Calu3 (cell line): Measurements from ENCODE around the gene SLC35F2. TPM values are rescaled to one million over a fixed set of nuclear protein-coding genes. Genes with fewer than 3 reads are reported as not detected.

Experiments used
- BruUV-seq: library from RNA; stranded (reverse); fragments of 400-500 nt; replicated peaks from 2 replicates; lab custom pipeline; 2021; lab: Mats Ljungman, UMichigan
- CTCF ChIA-PET: fragments of 300-600 bp; sonication (Branson Sonifier 250); formaldehyde crosslinking; loops from one replicate; lab custom pipeline; 2022; ENCODE audit warnings: antibody characterized with exemption; lab: Charles Lee
- DNase-seq: peaks from one replicate; pipeline ENCODE4 v3.0.0; 2022
- H3K27ac Mint-ChIP-seq: one replicate; pipeline ENCODE4 v1.8.0; 2022; ENCODE audit warnings: mixed read lengths; ENCODE audit not compliant: unreplicated experiment
- H3K27me3 Mint-ChIP-seq: one replicate; pipeline ENCODE4 v1.8.0; 2022; ENCODE audit warnings: mixed read lengths; ENCODE audit not compliant: unreplicated experiment
- H3K36me3 Mint-ChIP-seq: one replicate; pipeline ENCODE4 v1.8.0; 2022; ENCODE audit warnings: mild to moderate bottlenecking, moderate library complexity, mixed read lengths; ENCODE audit not compliant: insufficient read depth, unreplicated experiment
- H3K4me1 Mint-ChIP-seq: one replicate; pipeline ENCODE4 v1.8.0; 2022; ENCODE audit warnings: mild to moderate bottlenecking, low read depth, mixed read lengths; ENCODE audit not compliant: unreplicated experiment
- H3K4me3 Mint-ChIP-seq: one replicate; pipeline ENCODE4 v1.8.0; 2022; ENCODE audit warnings: mild to moderate bottlenecking, low read depth, moderate library complexity, mixed read lengths; ENCODE audit not compliant: unreplicated experiment
- H3K9me3 Mint-ChIP-seq: one replicate; pipeline ENCODE4 v1.8.0; 2022; ENCODE audit warnings: low read depth, mixed read lengths; ENCODE audit not compliant: unreplicated experiment
- intact Hi-C: fragments of 100-400 bp; cut with micrococcal nuclease; formaldehyde crosslinking; loops from one replicate; pipeline ENCODE4 v1.10.0; 2022; ENCODE audit not compliant: unreplicated experiment
- total RNA-seq: library from RNA; stranded (reverse); gene quantifications from 2 replicates; pipeline ENCODE4 v1.2.3, GENCODE V29; 2022
- TF ChIP-seq, protein P1 (sequence below): fragments of 200-600 bp; IDR thresholded peaks from one replicate; pipeline ENCODE4 v1.8.0; 2022; ENCODE audit warnings: antibody characterized with exemption; ENCODE audit not compliant: unreplicated experiment

The SLC35F2 gene
- total RNA-seq, 1 experiment from 2014 or later = 34.5 TPM

DNA sequence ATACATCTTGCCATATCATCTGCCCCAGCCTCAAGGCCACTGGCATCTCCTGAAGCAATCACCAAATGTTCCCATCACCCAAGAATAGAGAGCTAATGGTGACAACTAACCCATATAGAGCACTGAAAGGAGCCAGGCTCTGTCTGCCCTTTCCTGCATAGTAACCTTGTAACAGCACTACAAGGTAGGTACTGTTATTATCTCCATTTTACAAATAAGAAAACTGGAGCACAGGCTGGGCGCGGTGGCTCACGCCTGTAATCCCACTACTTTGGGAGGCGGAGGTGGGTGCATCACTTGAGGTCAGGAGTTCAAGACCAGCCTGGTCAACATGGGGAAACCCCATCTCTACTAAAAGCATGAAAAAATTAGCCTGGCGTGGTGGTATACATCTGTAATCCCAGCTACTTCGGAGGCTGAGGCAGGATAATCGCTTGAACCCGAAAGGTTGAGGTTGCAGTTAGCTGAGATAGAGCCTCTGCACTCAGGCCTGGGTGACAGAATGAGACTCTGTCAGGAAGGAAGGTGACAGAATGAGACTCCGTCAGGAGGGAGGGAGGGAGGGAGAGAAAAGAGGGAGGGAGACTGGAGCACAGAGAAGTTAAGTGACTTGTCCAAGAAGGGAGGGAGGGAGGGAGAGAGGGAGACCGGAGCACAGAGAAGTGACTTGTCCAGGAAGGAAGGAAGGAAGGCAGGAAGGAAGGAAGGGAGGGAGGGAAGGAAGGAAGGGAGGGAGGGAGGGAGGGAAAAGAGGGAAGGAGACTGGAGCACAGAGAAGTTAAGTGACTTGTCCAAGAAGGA is 2.2 kb downstream of the SLC35F2 start:
- no peaks in the 10 kb centered on the region for H3K9me3 Mint-ChIP-seq
- peaks cover 44% of the 10 kb centered on the region for H3K36me3 Mint-ChIP-seq
- peak overlapping the region; percentile 91 for H3K4me3 Mint-ChIP-seq
- DNase-seq = no peak
- CTCF ChIA-PET = no interaction called here
- no peaks in the 10 kb centered on the region for H3K4me1 Mint-ChIP-seq
- TF ChIP-seq, protein P1, sequence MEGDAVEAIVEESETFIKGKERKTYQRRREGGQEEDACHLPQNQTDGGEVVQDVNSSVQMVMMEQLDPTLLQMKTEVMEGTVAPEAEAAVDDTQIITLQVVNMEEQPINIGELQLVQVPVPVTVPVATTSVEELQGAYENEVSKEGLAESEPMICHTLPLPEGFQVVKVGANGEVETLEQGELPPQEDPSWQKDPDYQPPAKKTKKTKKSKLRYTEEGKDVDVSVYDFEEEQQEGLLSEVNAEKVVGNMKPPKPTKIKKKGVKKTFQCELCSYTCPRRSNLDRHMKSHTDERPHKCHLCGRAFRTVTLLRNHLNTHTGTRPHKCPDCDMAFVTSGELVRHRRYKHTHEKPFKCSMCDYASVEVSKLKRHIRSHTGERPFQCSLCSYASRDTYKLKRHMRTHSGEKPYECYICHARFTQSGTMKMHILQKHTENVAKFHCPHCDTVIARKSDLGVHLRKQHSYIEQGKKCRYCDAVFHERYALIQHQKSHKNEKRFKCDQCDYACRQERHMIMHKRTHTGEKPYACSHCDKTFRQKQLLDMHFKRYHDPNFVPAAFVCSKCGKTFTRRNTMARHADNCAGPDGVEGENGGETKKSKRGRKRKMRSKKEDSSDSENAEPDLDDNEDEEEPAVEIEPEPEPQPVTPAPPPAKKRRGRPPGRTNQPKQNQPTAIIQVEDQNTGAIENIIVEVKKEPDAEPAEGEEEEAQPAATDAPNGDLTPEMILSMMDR = no peak
- H3K27me3 Mint-ChIP-seq = no peaks in the 10 kb centered on the region
- intact Hi-C loops = loop anchor here (5.0 kb wide), 1 partner anchor 54 kb away; no protein-coding TSS in a partner anchor
- H3K27ac Mint-ChIP-seq = no peak overlapping the region
- no TSS peak for BruUV-seq

DNA sequence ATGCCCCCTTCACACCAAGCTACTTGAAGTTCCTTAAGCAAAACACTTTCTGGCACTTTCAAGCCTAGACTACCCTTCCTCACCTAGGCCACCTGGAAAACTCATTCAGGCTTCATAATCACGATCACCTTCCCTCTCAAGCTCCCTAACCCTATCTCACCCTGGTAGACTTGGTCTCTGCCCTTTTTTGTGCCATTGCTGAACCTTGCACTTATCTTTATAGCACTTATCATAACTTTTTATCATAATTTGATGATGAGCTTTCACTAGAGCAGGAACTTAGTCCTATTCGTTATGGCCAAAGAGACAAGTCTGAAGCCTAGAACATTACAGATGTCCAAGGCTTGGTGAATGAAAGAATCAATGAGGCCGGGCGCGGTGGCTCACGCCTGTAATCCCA is 5.5 kb downstream of the SLC35F2 start:
- Mint-ChIP-seq H3K4me1 (peaks cover 19% of the 10 kb centered on the region), H3K9me3 (no peaks in the 10 kb centered on the region), H3K4me3 (no peak overlapping the region), H3K36me3 (peaks cover 26% of the 10 kb centered on the region), H3K27ac (no peak overlapping the region), H3K27me3 (no peaks in the 10 kb centered on the region)
- intact Hi-C loops = no loop called here
- TF ChIP-seq, protein P1 = no peak
- DNase-seq = no peak
- CTCF ChIA-PET = no interaction called here
- no TSS peak for BruUV-seq

DNA sequence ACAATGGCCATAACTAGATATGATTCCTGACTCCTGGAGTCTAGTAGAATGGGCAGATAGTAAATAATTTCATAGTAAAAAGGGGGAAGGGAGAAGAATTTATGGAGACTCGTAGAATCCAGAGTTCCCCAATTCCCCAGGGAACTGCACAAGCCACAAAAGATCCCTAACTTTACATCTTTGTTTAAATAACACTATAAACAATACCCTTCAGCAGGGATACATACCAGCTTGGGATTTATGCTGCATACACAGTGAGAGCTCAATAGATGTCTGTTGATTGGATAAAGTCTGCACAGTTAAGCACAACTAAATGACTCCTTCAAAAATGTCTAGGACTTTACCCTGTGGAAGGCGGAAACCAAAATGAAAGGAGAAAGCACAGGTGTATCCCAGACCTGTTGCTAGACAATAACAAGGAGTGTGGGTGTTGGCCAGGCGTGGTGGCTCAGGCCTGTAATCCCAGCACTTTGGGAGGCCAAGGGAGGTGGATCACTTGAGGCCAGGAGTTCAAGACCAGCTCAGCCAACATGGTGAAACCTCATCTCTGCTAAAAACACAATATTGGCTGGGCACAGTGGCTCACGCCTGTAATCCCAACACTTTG is 6.8 kb downstream of the SLC35F2 start:
- intact Hi-C loops = no loop called here
- no peaks in the 10 kb centered on the region for H3K9me3 Mint-ChIP-seq
- CTCF ChIA-PET = no interaction called here
- no peak overlapping the region for H3K27ac Mint-ChIP-seq
- BruUV-seq = no TSS peak
- no peaks in the 10 kb centered on the region for H3K27me3 Mint-ChIP-seq
- H3K4me3 Mint-ChIP-seq = no peak overlapping the region
- TF ChIP-seq, protein P1 = no peak
- peaks cover 14% of the 10 kb centered on the region for H3K36me3 Mint-ChIP-seq
- no peak for DNase-seq
- peaks cover 29% of the 10 kb centered on the region for H3K4me1 Mint-ChIP-seq

DNA sequence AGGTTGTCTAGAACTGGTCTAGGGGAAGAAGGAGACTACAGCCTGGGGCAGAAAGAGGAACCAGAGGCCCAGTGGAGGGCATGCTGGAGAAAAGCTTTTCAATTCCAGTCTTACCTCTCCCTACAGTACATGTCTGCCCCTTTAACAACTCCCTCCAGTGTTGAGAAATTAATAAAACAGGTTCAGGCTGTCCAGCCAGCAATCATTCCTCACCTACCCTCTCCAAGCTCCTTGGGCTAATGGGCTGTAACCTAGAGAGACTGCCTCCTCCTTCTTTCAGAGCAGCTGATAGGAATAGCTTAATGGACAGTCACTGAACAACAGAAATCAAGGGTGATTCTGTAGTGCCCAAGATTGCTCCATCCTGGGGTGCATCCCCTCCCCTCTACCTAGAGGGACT is 8.8 kb downstream of the SLC35F2 start:
- peaks cover 29% of the 10 kb centered on the region for H3K4me1 Mint-ChIP-seq
- no peak overlapping the region for H3K4me3 Mint-ChIP-seq
- no peaks in the 10 kb centered on the region for H3K36me3 Mint-ChIP-seq
- TF ChIP-seq, protein P1 = no peak
- no peak for DNase-seq
- intact Hi-C loops = no loop called here
- CTCF ChIA-PET = interaction anchor here (1.1 kb wide), 1 partner anchor 9 kb away, joined by 3 read pairs; no protein-coding TSS in a partner anchor
- no TSS peak for BruUV-seq
- no peaks in the 10 kb centered on the region for H3K9me3 Mint-ChIP-seq
- no peaks in the 10 kb centered on the region for H3K27me3 Mint-ChIP-seq
- no peak overlapping the region for H3K27ac Mint-ChIP-seq
